GM18519 (cell line): ENCODE data around the gene MYCN.

Source experiments
- ATAC-seq: cut with Tn5 transposase; IDR thresholded peaks from one replicate; pipeline ENCODE4 v1.9.1; 2021; ENCODE audit warnings: mild to moderate bottlenecking, moderate library complexity; ENCODE audit not compliant: unreplicated experiment, low FRiP score

The MYCN gene

GRCh38 chr2:15992457-15993231 lies 52.3 kb downstream of the MYCN start:
- ATAC-seq = no peak

- ATAC-seq = no peak
Measured at GRCh38 chr2:15993232-15993610, 52.9 kb downstream of the MYCN start.

- no peak for ATAC-seq
Measured at GRCh38 chr2:15993666-15994065, 53.3 kb downstream of the MYCN start.

GRCh38 chr2:15995603-15996002 lies 55.3 kb downstream of the MYCN start:
- ATAC-seq = no peak
